ENCODE results near the gene URB2. TPM values are rescaled to one million over a fixed set of nuclear protein-coding genes. Genes with fewer than 3 reads are reported as not detected.

Gene URB2
- total and polyA plus RNA-seq, 2 of the 13 experiments (the other 11 are each of a cell fraction or from before 2014, with no cell fraction given) = 4.0 to 17.6 TPM

DNA sequence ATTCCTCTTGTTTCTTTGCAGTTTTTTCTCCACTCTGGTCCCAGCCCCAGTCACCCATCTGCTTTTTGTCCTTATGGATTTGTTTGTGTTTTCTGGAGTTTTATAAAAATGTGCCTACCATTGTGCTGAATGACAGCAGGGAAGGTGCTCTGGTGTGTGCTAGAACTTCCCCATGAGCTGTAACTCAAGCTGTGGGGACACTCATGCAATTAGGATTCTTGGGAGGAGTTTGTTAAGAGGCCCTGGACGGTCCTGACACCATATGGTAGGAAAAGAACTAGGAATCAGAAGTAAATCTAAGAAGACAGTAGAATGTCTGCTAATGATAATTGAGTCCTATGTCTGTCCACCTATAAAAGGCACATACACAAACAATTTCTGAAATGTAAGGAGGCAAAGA lies 27.4 kb downstream of the URB2 start:
- no peaks in the 10 kb centered on the region for H3K79me2 ChIP-seq (ENCODE audit: insufficient read depth, low read length)
- ChIA-PET POLR2A (no interaction called here), CTCF (ENCODE audit: low intra/inter-chr PET ratio, low total read pairs) (no interaction called here)
- ATAC-seq = no peak
- WGBS (ENCODE audit: low lambda C conversion rate) = 88% methylated on average over 1 of the region's 1 CpG
- DNase-seq (ENCODE audit: low spot score) = no peak
- TF ChIP-seq, protein P1, sequence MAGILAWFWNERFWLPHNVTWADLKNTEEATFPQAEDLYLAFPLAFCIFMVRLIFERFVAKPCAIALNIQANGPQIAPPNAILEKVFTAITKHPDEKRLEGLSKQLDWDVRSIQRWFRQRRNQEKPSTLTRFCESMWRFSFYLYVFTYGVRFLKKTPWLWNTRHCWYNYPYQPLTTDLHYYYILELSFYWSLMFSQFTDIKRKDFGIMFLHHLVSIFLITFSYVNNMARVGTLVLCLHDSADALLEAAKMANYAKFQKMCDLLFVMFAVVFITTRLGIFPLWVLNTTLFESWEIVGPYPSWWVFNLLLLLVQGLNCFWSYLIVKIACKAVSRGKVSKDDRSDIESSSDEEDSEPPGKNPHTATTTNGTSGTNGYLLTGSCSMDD (CRISPR knock-in tag; IDR thresholded peaks at IDR 0.05) = no peak
- TF ChIP-seq NONO (IDR thresholded peaks at IDR 0.05) (no peak), NONO (CRISPR knock-in tag; conservative IDR thresholded peaks at IDR 0.05) (no peak), KDM5A (IDR thresholded peaks at IDR 0.05; ENCODE audit: borderline replicate concordance, low read length) (no peak), ATAD3A (CRISPR knock-in tag; IDR thresholded peaks at IDR 0.05) (no peak), ZNF12 (CRISPR knock-in tag; IDR thresholded peaks at IDR 0.05) (no peak), ZBTB7A (CRISPR knock-in tag; IDR thresholded peaks at IDR 0.05) (no peak), ZNF674 (CRISPR knock-in tag; IDR thresholded peaks at IDR 0.05; ENCODE audit: low read depth) (no peak), ELF4 (CRISPR knock-in tag; IDR thresholded peaks at IDR 0.05; ENCODE audit: borderline replicate concordance) (no peak)
- TF ChIP-seq, protein P2, sequence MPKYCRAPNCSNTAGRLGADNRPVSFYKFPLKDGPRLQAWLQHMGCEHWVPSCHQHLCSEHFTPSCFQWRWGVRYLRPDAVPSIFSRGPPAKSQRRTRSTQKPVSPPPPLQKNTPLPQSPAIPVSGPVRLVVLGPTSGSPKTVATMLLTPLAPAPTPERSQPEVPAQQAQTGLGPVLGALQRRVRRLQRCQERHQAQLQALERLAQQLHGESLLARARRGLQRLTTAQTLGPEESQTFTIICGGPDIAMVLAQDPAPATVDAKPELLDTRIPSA (CRISPR knock-in tag; IDR thresholded peaks at IDR 0.05; ENCODE audit: borderline replicate concordance) = no peak
- TF ChIP-seq, protein P3, sequence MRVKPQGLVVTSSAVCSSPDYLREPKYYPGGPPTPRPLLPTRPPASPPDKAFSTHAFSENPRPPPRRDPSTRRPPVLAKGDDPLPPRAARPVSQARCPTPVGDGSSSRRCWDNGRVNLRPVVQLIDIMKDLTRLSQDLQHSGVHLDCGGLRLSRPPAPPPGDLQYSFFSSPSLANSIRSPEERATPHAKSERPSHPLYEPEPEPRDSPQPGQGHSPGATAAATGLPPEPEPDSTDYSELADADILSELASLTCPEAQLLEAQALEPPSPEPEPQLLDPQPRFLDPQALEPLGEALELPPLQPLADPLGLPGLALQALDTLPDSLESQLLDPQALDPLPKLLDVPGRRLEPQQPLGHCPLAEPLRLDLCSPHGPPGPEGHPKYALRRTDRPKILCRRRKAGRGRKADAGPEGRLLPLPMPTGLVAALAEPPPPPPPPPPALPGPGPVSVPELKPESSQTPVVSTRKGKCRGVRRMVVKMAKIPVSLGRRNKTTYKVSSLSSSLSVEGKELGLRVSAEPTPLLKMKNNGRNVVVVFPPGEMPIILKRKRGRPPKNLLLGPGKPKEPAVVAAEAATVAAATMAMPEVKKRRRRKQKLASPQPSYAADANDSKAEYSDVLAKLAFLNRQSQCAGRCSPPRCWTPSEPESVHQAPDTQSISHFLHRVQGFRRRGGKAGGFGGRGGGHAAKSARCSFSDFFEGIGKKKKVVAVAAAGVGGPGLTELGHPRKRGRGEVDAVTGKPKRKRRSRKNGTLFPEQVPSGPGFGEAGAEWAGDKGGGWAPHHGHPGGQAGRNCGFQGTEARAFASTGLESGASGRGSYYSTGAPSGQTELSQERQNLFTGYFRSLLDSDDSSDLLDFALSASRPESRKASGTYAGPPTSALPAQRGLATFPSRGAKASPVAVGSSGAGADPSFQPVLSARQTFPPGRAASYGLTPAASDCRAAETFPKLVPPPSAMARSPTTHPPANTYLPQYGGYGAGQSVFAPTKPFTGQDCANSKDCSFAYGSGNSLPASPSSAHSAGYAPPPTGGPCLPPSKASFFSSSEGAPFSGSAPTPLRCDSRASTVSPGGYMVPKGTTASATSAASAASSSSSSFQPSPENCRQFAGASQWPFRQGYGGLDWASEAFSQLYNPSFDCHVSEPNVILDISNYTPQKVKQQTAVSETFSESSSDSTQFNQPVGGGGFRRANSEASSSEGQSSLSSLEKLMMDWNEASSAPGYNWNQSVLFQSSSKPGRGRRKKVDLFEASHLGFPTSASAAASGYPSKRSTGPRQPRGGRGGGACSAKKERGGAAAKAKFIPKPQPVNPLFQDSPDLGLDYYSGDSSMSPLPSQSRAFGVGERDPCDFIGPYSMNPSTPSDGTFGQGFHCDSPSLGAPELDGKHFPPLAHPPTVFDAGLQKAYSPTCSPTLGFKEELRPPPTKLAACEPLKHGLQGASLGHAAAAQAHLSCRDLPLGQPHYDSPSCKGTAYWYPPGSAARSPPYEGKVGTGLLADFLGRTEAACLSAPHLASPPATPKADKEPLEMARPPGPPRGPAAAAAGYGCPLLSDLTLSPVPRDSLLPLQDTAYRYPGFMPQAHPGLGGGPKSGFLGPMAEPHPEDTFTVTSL (CRISPR knock-in tag; IDR thresholded peaks at IDR 0.05; ENCODE audit: borderline replicate concordance) = no peak
- TF ChIP-seq, protein P4, sequence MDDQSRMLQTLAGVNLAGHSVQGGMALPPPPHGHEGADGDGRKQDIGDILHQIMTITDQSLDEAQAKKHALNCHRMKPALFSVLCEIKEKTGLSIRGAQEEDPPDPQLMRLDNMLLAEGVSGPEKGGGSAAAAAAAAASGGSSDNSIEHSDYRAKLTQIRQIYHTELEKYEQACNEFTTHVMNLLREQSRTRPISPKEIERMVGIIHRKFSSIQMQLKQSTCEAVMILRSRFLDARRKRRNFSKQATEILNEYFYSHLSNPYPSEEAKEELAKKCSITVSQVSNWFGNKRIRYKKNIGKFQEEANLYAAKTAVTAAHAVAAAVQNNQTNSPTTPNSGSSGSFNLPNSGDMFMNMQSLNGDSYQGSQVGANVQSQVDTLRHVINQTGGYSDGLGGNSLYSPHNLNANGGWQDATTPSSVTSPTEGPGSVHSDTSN (CRISPR knock-in tag; IDR thresholded peaks at IDR 0.05; ENCODE audit: borderline replicate concordance) = no peak
- H3K4me3 ChIP-seq (replicated peaks in 1 of 3; ENCODE audit: insufficient read depth in 1 of 3, low read depth in 2 of 3, low read length in 3 of 3) = no peak overlapping the region
- H3K36me3 ChIP-seq (replicated peaks in 1 of 2; ENCODE audit: control insufficient read depth in 1 of 2, insufficient read depth in 2 of 2, low read length in 2 of 2) = peaks cover 21 to 79% of the 10 kb centered on the region in 2 experiments
- in situ Hi-C loops (cut with HindIII; ENCODE audit: extremely low pct_ligation_motif_present, low pct_unique_long_range_greater_than_20kb) (no loop called here), intact Hi-C loops (cut with micrococcal nuclease; ENCODE audit: unreplicated experiment) (no loop called here)
- H3K9ac ChIP-seq (ENCODE audit: insufficient read depth, low read depth, low read length) = no peak overlapping the region
- H4K20me1 ChIP-seq (ENCODE audit: insufficient read depth, low read length) = no peaks in the 10 kb centered on the region
- no peak overlapping the region for H2AFZ ChIP-seq (ENCODE audit: low read length)
- no peaks in the 10 kb centered on the region for H3K9me3 ChIP-seq (ENCODE audit: low read length)
- H3K27ac ChIP-seq (ENCODE audit: extremely low read length, insufficient read depth, low read length) = no peak overlapping the region
- no peaks in the 10 kb centered on the region for H3K27me3 ChIP-seq (ENCODE audit: control insufficient read depth in 1 of 2, insufficient read depth in 2 of 2, low read length in 2 of 2)
- no peaks in the 10 kb centered on the region for H3K4me1 ChIP-seq (ENCODE audit: insufficient read depth, low read length)
- BruUV-seq (replicated peaks) = no TSS peak
- FAIRE-seq = no peak
- no peak overlapping the region for H3K4me2 ChIP-seq (ENCODE audit: low read depth, low read length)
